GM13976 (cell line): Measurements from ENCODE around the gene ORAI2.

Experiments used
- DNase-seq: peaks from one replicate; pipeline ENCODE4 v3.0.0; 2012; ENCODE audit warnings: low spot score
- CTCF ChIP-seq: IDR thresholded peaks from 2 replicates; pipeline ENCODE4 v1.5.1; 2012; ENCODE audit warnings: borderline replicate concordance, mild to moderate bottlenecking; ENCODE audit not compliant: insufficient read depth; ENCODE audit errors: extremely low read depth, missing control alignments, control extremely low read depth
- in situ Hi-C: fragments of 300-500 bp; cut with MboI; formaldehyde crosslinking; loops from one replicate; pipeline ENCODE4 v1.12.0; 2022; ENCODE audit warnings: low sequenced_read_pairs, mixed read lengths, inconsistent platforms; ENCODE audit not compliant: unreplicated experiment

ORAI2 gene

GRCh38 chr7:102433219-102434038 is at the start of gene ORAI2:
Gene ORAI2 (plus strand): TSS chr7:102433575. CDS start chr7:102438957, 5,382 bp downstream.
- in situ Hi-C loops = no loop called here
- peak; percentile 91 for DNase-seq
- no peak for TF ChIP-seq CTCF

GRCh38 chr7:102387064-102387463 is 46.3 kb upstream of the ORAI2 start:
- no peak for TF ChIP-seq CTCF
- DNase-seq = no peak
- in situ Hi-C loops = loop anchor here (5.0 to 25.0 kb wide), 2 partner anchors 100 to 850 kb away; partner anchors contain the start of gene SH2B2

DNA sequence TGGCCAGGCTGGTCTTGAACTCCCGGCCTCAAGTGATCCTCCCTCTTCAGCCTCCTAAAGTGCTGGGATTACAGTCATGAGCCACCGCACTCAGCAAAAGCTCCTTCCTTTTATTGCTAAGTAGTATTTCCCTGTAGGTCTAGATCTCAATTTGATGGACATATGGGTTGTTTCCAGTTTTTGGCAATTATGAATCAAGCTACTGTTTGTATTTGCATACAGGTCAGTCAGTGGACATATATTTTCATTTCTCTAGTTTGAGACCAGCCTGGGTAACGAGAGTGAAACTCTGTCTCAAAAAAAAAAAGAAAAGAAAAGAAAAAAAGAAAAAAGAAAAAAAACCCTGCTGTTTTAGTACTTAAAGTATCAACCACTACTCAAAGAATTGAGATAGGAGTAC is 43.6 kb upstream of the ORAI2 start:
- TF ChIP-seq CTCF = no peak
- in situ Hi-C loops = loop anchor here (5.0 to 25.0 kb wide), 2 partner anchors 103 to 853 kb away; partner anchors contain the start of gene SH2B2
- no peak for DNase-seq

DNA sequence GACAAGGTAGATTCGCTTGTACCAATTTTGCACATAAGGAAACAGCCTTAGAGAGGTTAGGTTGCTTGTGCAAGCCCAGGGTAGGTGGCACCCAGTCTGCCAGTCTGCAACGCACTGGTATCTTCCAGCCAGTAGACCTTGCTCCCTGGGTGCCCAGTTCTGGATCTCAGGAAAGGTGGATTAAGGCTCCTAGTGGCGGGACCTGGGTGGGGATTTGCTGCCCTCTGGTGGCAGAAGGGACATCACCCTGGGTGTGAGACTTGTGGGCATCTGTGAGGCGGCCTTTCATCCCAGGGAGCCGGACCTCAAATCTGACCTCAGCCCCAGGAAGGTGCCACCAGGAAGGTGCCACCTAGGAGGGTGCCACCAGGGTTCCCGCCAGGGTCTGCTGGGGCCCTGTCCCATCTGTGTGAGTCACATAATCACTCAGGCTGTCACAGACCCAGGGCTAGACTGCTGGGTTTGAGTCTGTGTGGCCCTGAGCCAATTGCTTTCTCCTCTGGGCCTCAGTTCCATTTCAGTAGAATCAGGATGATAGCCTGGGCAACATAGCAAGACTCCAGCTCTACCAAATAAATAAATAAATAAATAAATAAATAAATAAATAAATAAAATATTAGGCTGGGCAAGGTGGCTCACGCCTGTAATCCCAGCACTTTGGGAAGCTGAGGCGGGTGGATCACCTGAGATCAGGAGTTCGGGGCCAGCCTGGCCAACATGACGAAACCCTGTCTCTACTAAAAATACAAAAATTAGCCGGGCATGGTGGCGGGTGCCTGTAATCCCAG is 42.5 kb upstream of the ORAI2 start:
- in situ Hi-C loops = loop anchor here (25.0 kb wide), 1 partner anchor 854 kb away; no protein-coding TSS in a partner anchor
- TF ChIP-seq CTCF = peak; percentile 59
- DNase-seq = peak; percentile 74

DNA sequence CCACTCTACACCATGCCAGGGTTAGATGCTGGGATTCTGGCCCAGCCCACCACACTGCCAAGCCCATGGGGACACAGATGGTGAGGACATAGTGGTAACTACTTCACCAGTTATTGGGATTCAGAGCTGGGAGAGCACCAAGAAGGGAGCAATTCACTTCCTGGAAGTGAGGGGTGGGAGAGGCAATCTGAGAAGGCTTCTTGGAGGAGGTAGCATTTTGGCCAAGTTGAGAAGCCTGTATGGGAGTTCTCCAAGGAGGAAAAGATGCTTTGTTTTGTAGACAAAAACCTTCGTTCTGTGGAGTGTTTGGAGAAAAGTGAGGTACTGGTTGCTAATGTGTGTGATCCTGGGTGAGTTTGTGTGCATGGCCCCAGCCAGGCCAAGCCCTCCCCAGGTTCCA is 41.0 kb upstream of the ORAI2 start:
- in situ Hi-C loops = loop anchor here (25.0 kb wide), 1 partner anchor 855 kb away; no protein-coding TSS in a partner anchor

More for the DNA sequence above, 41.0 kb upstream of the ORAI2 start:
- no peak for DNase-seq
- no peak for TF ChIP-seq CTCF
